ENCODE results near the gene CRTC1.

GRCh38 chr19:18698321-18699167 is 15.1 kb downstream of the CRTC1 start:
- TF ChIP-seq CTCF (IDR thresholded peaks at IDR 0.05): no peak
- no peak for TF ChIP-seq ZFX (IDR thresholded peaks at IDR 0.05; ENCODE audit: borderline replicate concordance)
